Ammon's horn (tissue), 1 donor: Measurements from ENCODE around the gene PXMP4.

Experiments used
- DNase-seq: peaks from one replicate; pipeline ENCODE4 v3.0.0-alpha.2; 2016; ENCODE audit warnings: low spot score

The PXMP4 gene

DNA sequence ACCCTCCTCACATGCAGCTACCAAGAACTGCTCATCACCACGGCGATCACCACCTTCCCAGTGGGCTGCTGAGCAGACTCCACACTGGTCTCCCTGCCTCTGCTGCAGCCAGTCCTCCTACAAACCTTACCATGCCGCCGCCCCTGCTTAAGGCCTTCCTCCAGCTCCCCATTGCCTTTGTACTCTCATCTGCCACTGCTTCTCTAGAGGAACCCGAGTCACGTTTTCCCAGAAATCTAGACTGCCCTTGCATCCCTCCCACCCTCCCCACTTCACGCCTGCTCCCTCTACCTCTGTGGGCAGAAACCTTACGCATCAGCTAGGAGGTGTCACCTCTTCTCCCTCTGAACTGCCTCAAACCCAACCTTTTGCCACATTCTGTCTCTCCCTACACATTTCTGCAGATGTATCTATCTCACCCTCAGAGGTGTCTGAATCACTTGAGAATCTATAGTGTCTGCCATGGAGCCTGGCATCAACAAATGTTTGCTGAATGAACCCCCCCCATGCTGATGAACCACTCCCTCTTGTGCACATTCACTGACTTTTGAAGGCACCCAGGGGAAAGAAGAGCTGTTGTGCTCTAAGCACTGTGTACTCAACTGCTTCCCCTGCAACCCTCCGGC is 38.3 kb downstream of the PXMP4 start:
- DNase-seq, result no peak

DNA sequence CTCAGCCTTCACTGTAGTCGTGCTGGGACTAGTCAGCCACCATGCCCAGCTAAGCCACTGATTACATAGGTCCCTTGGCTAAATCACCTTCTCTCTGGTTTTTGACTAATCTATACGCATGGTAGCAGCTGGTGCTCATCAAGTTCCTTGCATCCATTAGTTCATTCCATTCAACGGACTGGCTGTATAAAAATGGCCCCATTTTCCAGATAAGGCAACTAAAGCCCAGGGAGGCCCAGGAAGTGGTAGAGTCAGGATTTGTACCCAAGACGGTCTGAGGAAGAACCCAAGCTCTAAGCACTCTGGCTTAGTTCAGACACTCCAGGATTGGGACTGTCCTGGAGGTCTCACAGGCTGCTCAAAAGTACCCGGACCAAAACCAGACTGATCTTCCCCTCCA is 38.8 kb downstream of the PXMP4 start:
- no peak for DNase-seq

DNA sequence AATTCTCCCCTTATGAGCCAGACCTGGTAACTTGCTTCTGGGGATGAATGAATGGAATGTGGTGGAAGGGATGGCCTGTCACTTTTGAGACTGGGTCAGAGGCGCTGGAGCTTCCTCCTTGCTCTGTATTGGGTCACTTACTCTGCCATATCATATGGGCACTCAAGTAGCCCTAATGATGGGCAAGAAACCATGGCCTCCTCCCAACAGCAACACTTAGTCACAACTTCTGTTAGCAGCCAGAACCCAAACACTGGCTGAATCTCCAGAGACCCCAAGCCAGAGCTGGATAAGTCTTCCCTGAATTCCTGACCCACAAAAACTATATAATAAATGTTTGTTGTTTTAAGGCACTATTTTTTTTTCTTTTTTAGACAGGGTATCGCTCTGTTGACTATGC is 39.4 kb downstream of the PXMP4 start:
- DNase-seq, result no peak

DNA sequence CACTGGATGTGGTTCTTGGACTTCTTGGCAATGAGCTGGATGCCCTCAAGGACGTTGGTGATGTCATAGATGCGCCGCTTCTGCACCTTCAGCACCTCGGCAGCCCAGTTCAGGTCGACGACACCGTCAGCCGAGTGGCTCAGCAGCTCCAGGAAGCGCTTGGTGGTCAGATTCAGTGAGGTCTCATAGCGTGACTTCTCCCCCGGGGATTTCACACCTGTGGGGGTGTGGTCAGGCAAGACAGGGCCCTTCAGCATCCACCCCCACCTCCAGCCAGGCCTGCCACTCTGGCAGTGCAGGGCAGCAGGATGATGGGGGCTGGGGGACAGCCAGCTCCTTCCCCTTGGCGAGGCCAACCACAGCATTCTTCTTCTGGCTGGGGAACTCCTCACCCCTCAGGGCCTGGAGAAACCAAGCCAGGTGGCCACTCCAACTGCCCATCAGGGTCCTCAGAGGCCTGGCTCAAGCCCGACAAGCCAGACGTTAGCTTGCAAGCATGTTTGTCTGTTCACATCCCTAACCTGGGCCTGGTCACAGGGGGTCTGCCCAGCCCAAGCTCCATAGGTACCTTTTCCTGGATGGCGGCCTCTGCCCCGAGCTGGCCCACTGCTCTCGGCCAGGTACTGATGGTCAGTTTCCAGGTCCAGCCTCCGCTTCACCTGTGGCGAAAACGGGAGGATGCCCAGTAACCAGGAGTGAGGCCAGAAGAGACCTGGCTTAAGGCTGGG is 40.2 kb downstream of the PXMP4 start:
- DNase-seq, result no peak

DNA sequence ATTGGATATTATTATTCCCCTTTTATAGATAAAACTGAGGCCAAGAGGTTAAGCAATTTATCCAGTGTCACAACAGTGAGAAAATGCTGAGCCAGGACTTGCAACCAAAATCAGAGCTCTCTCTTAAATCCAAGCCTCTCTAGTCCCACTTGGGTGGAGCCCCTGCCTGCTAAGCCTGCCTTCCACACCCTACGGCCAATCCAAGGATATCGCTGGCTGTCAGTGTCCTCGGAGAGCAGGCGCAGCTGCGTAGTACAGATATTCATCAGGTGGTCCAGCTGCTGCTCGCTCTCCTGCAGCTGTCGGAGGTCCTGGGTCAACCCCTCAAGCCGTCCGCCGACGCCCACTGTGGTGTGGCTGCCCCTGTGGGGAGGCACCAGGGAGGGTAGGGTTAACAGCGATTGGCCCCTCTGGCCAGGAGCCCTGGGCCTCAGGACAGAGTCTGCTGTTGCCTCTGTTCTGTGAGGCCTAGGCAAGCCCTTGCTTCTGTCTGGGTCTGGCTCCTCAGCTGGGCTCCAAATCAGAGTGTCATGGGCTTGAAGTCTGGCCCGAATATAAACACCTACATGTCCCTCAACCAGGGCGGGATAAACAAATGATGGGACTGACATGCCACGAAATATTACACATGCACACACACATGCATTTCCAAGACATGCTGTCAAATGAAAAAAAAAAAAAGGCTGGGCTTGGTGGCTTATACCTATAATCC is 42.0 kb downstream of the PXMP4 start:
- no peak for DNase-seq

DNA sequence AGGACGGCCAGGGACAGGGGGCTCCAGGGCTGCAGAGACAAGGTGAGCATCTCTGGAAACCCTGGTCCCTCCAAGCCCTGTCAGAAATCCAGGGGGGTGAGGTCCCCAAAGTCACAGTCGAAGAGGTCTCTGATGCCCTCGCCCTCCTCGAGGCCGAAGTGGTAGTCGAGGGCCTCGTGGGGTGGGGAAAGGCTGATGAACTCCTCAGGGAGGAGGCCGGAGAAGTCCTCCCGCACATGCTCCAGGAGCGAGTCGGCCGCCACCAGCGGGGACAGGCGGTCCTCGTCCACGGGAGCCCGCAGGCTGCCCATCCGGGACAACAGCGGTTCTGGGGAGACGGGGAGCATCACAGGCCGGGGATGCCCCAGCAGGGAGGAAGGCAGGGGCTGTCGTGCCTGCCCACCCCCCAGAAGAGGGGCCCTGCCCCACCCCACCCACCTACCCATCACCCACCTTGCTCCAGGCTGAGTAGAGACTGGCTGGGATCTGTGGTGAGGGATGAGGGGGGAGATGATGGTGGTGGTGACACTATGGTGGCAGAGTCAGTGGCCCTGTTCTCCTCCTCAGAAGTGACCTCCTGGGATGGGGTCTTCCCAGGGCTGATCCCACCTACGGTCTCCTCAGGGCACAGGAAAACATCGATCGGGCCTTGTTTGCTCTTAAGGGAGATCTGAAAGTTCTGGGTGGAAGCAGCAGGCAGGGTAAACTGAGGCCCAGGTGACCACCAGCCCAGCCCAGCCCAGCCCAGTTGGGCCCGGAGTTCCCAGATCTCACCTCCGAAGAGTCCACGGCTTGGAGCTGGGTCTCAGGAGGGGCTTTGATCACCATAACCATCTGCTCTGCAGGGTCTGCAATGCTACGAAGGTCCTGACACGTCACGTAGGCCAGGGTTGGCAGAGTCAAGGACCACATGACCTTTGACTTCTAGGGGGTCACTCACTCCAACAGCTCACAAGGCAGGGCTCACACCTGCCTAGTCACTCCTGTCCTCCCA is 43.2 kb downstream of the PXMP4 start:
- DNase-seq, result no peak

DNA sequence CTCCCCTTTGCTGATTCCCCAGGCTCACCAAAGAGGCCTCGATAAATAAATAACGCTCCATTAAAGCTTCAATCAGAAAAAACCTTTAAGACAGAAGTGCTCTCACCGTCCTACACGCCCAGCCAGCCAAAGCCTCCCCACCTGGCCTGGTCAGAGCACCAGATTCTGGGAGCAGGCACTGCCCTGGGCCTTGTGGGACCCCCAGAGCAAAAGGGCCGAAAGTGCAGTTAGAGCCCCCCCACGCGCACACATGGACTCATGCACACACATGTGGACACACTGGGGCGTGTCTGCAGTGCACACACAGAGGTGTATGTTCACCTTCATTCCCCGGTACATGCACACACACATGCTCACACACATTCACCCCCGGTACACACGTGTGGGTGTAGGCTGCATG is 44.0 kb downstream of the PXMP4 start:
- DNase-seq, result no peak

DNA sequence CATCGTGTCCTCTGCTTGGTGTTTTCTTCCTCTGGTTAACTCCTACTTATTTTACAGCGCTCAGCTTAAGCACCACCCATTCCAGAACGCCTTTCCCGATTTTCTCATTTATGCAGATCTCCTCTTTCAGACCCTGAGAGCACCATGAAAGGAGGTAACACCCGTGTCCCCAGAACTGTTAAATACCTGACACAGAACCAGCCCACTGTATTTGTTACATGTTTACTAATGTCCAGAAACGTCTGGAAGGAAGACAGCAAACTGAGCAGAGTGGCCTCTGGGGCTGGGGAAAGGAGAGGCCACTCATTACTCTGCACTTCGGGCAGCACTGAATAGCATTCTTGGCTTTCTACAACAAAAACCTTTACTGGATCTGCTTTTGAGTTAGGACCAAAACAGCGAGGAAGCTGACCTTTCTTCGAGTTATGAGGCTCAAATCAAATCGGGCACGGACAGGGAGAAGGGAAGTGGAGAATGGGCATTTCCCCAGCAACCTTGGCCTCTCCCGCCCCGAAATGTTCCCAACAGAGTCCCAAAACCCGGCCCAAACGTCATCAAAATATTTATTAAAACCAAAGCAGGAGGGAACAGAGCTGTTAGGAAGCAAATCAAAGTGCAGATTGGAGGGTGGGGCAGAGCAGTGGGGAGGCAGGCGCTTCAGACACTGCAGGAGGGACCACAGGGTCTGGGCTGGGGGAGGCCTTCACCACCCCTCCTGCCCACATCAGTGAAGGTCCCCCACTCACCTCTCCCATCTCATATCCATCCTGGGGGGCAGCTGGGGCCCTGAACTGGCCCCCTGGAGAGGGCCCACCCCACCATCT is 44.8 kb downstream of the PXMP4 start:
- no peak for DNase-seq

DNA sequence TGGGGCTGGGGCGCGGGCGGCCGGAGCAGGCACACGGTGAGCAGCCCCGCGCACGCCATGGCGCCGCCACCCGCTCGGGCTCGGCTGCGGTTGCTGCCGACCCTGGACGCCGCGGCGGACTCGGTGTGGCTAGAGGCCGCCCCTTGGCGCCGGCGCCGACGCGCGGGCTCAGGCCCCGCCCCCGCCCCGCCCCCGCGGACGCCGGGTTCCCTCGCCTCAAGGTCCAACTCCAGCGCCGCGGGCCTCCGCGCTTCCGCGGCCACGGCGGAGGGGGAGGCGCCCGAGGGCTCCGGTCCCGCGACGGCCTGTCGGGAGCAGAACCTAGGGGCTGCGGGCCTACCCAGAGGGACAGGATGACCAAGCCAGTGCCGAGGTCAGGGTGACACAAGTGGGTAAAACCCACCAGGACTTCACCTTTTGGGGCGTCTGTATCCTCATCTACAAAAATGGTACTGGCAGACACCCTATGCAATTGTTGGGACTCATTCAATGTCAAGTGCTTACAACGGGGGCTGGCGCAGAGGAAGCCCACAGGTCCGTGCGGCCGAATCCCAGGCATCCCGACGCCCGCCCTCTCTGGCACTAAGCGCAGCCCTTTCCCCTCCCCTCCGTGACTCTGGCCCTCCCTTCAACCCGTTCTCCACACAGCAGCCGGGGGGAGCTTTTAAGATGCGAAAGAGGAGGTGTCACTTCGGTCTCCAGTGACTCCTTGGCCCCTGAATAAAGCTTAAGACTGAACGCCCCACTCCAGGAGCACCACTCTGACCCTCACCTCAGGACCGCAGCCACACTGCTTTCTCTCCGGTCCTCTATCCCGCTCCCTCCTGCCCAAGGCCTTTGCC is 45.6 kb downstream of the PXMP4 start, which contains the start of gene NECAB3:
NECAB3 (minus strand) TSS at position 135 of the 842 bp plus-strand sequence; CDS start at position 59, 76 bp downstream.
- DNase-seq, result peak; percentile 85

DNA sequence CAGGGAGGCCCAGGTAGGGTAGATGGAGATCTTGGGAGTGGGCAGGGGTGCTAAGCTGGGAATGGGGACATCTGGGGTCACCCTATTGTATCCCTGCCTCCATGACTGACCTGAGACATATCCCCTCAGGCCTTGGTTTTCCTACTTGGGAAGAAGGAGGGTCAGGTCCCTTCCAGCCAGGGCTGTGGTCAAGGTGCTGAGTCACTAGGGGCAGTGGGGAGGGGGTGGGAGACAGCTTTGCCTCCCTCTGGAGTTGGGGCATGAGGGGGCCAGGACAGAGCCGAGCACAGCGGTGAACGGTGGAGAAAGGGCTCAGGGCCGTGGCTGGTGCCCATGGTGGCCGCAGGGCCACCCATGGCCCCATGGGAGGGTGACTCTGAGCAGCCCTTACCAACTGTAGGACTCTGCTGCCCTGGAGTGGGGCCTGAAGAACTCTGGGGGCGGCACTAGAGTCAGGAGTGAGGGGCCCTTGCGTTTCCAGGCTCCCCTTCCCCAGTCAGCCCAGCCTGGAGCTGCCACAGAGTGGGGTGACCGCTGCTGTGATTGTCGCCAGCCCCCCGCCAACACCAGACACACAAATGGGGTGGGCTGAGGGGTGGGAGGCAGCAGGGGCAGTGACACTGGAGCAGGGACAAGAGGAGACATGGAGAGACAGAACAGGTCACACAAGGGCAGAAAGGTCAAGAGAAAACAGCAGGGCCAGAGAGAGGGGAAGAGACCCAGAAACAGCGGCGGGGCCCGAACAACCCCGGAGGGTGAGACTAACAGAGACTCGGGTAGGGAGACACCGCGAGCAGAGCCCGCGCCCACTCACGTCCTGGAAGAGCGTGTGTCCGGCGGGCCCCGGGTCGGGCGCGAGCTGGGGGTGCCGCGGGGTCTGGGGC is 46.5 kb downstream of the PXMP4 start:
- DNase-seq, result no peak

DNA sequence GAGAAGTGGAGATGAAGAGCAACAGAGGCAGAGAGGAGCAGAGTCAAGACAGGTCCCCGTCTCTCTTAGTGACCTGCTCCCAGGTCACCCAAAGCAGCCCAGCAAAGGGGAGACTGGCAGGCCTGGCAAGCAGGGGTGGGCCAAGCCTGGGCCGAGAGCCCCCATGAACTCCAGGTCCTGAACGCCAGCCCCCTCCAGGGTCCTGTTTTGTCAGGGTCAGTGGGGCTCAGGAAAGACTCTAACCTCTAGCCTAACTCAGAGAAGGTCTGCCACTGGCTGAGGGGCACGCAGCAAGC is 47.0 kb downstream of the PXMP4 start:
- DNase-seq, result no peak

DNA sequence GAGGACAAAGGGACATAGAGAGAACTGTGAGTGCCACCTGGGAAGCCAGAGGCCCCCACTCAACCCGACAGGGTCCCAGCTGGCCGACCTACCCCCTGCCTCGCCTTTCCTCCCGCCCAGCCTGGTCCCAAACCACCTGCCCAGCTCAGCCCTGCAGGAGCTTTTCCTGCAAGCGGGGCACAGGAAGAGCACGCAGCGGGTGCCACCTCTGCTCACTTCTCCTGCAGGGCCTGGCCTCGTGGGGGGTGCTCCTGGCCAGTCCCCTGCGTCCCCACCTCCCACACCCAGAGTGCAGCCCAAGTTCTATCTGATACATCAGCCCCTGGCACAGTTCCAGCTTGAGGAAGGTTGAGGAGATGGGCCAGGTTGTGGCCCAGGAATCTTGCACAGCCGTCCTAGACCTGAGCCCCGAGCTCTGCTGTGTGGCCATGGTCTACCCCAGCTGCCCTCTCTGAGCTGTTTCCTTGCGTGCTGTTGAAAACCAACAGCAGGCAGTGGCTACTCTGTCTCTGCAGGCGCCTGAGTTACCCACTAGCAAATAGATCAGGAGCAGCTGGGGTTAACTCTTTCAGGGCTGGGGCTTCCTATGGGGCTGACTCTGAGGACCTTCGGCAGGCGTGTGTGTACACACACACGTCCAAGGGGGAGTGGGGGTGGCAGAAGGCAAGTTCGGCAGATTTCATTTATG is 47.5 kb downstream of the PXMP4 start:
- no peak for DNase-seq

DNA sequence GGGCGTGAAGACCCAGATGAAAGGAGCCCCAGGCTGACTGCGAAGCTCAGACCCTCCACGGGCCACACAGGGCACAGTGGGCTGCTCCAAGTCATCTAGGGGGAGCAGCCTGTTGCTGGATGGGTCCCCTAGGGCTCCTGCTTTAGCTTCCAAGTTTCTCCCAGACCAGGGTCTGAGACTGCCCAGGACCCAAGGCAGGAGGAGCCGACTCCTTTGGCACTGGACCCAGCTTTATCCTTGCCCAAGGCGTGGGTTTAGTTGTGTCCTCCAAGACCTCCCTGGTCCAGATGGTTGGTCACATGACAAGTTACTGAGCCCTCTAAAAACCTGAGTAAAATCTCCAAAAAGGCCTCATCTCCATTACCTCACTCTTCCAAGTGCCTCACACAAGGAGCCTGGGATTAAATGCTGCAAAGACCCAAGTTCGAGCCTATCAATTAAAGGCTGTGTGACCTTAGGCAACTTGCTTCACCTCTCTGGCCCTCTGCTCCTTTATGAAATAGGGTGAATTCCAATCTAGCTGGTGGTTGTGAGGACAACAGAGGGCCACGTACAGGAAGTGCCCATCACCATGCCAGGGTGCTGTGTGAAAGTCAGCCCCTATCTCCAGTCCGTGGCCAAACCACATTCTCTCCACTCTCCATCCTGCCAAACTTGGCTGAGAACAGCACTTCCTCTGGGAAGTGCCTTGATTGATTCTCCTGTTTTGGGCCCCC is 48.4 kb downstream of the PXMP4 start:
- no peak for DNase-seq

DNA sequence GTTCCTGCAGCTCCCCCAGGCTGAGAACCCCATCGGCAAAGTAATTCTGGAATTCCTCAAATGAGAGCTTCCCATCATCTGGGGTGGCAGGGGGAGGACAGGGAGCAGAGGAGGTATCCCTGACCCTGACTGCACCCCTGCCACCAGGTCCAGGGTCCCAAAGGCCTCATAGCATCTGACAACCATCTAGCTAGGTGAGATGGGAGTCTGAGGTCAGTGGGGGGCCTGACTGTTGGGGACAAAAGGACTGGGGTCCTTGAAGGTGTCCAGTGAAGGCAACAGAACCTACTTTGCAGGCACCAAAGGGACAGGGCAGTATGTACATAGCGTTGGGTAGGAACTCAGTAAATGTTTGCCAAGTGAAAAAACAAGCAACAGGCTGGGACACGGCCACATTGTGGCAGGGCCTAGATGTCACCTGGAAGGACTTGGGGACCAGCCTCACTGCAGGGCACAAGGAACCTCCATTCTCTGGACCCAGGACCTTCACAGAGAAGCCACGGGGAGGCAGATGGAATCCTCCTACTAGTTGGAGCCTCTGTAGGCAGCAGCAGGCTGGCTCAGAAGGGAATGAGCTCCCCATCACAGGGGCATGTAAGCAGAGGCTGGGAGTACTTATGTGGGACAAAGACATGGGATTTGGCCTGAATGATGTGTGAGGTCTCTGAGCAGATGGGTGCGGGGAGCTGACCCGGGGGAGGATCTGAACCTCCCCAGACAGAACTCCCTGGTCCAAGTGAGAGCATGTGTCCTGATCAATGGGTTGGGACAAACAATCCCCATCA is 49.2 kb downstream of the PXMP4 start:
- no peak for DNase-seq

DNA sequence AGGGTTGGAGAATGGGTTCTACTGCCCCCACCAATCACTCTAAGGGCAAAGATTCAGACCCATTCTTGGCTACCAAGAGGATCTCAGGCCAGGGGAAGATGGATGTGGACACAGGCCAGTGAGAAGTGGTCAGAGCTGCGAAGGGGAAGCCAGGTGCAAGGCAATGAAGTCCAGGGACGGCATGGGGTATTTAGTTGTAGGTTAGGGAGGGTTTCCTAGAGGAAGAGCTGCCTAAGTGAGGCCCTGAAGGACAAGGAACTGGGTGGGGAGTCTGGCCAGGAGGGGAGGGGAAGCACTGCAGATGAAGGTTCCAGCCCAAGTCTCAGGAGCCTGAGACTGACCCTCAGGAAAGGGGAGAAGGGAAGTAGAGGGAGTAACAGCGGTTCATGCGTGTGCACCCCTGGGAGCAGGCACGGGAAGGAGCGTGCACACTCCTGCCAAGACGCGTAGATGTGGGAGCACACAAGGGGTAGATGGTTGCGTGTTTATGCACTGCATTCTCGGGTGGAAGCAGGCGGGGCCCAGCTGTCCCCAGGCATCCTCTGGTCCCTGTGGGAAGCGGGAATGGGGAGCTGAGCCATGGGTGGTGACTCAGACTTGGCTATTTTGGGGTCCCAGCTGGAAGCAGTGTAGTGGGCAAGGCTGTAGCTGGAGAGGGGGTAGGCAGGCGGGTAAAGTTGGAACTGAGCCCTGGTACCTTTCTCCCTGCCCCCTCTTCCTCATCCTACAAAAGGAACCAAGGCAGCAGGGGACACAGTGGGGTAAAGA is 50.1 kb downstream of the PXMP4 start:
- DNase-seq, result no peak

DNA sequence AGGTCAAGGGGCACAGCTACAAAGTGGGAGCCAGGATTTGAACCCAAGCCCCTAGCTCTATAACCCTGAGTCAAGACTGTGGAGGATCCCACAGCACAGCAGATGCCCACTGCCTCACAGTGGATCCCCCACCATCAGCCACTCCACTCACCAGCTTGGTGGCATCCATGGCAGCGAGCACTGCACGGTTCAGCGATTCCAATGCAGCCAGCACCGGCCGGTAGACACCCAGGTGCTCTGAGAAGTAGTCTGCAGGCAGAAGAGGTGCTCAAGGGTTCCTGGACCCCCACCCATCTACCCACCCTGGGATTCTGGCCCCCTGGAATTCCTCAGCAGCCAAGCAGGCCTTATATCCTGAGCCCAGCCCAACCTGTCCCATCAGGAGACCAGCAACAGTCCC is 50.9 kb downstream of the PXMP4 start:
- DNase-seq, result no peak
